Thyroid gland (tissue), 4 donors: ENCODE measurements around the gene SELENOP.

ENCODE experiments used
- CTCF ChIP-seq, 6 experiments: fragments of 200-600 bp in 3 of 6; fragments of 450-650 bp in 3 of 6; sonication (generic) in 3 of 6; IDR thresholded peaks; one replicate each; pipeline ENCODE4 v1.5.1; 2016 to 2019; ENCODE audit warnings: antibody characterized with exemption in 6 of 6, mild to moderate bottlenecking in 2 of 6, inconsistent platforms in 1 of 6, moderate library complexity in 1 of 6
- POLR2A ChIP-seq, 2 donors: fragments of 450-650 bp; IDR thresholded peaks; one replicate each; pipeline ENCODE4 v1.6.1; 2017; ENCODE audit warnings: antibody characterized with exemption in 2 of 2, mild to moderate bottlenecking in 2 of 2, moderate library complexity in 1 of 2

DNA sequence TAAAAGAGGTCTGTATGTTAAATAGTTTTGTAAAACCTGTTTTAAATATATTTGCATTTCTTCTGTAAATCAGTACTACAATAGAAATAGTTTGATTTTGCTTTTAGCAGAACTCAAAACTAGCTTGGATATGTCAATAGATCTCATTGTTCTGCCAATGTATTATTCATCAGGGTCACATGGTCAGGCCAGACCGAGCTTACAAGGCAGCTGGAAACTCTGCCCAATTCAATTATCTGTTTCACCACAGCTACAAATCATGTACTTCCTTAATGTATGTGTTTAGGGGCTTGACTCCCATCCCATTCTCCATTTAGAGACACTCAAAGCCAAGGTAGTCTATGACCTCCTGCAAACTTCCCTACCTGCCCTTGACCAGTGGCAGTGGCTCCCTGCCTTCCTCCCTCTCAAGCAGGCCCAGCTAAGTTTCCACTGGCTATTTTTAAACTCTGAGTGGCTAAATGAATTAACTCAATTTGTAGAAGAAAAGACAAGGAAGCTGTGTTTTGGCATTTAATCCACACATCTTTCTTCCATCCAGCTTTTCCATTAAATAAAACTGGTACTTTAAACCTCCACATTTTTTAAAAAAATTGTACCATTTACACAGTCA is 46.4 kb upstream of the SELENOP start:
- TF ChIP-seq CTCF (IDR thresholded peaks at IDR 0.05) (no peak), POLR2A (IDR thresholded peaks at IDR 0.05) (no peak)
